CD4-positive, alpha-beta T cell treated with Interleukin-4 for 4 hours (primary cell): ENCODE results near the gene GJB3.
"Not testable (repeated sequence)": the region's sequence is repeated elsewhere in the genome, so short reads cannot be mapped to it uniquely, and the experiment has no call there.

Experiments used
- DNase-seq: peaks from one replicate; pipeline ENCODE4 v3.0.0-alpha.2; 2020

The GJB3 gene

DNA sequence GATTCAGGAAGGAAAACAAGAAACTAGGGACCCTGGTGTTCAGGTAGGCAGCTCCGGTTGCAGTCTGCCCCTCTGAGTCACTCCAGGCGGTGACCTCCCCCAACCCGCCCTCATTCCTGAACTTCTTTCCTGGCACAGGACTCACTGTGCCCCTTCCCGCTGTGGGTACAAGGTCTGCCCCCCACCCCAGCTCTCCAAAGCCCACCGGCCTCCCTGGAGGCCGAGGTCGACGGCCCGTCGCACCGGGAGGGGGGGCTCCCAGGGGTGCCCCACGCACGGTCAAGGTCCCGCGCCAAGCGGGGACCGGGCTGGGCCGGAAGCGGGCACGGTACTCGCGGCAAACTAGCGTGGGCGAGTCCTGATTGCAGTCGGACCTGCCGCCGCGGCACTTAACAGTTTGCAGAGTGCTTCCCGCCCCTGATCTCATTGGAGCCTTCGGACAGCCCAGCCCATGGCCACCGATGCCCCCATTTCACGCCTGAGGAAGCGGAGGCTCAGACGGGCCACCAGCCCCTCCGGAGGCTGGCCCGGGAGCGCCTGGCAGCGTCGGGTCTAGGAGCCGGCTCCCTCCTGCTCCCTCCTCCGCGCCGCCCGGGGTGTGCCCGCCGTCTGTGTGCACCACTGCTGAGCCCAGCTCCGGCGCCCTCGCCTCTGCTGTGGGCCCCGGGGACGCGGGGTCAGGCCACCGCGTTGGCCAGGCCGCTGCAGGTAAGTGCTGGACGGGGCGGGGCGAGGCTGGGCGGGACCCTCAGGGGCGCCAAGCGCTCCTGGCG, at the start of gene GJB3:
TSS of gene GJB3 (plus strand) at position 144 of the 773 bp plus-strand sequence. CDS start 3,549 bp downstream, outside the sequence.
- DNase-seq, result no peak

DNA sequence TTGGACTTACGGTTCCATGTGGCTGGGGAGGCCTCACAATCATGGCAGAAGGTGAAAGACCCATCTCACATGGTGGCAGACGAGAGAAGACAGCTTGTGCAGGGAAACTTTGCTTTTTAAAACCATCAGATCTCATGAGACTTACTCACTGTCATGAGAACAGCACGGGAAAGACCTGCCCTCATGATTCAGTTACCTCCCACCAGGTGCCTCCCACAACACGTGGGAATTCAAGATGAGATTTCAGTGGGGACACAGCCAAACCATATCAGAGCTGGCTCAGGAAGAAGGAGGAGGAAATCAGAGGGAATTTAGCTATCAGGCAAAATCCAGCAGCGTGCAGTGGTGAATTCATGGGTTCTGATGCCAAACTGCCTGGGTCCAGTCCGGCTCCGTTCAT, 48.2 kb upstream of the GJB3 start:
- DNase-seq, result not testable (repeated sequence)

DNA sequence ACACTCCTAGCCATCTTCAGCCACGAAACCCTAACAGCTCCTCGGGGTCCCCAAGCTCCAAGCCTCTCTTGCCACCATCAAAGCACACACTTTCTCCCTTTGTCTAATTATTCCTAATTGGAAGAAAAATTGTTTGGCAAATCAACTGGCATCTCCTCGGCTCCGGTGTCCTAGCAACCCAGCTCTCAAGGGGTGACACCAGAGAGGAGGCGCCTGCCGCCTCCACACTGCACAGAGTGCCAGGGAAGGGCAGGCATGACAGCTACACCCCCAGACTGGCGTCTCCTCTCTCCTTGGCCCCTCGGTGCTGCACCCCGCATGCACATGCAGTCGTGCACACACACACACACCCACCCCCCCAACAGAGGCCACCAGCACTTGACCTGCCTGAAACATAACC, 44.3 kb upstream of the GJB3 start:
- no peak for DNase-seq

DNA sequence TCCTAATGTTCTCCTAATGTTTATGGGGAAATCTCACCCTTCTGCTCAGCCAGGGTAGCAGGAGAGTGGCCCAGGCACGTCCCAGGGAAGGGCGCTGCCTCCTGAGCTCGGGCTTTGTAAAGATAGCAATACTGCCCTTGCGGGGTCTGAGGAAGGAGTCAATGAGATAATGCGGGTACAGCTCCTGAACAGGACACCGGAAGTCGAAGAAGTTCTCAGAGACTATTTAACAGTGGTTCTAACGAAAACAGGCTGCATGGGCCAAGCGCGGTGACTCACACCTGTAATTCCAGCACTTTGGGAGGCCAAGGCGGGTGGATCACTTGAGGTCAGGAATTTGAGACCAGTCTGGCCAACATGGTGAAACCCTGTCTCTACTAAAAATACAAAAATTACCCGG, 43.8 kb upstream of the GJB3 start:
- DNase-seq, result not testable (repeated sequence)

DNA sequence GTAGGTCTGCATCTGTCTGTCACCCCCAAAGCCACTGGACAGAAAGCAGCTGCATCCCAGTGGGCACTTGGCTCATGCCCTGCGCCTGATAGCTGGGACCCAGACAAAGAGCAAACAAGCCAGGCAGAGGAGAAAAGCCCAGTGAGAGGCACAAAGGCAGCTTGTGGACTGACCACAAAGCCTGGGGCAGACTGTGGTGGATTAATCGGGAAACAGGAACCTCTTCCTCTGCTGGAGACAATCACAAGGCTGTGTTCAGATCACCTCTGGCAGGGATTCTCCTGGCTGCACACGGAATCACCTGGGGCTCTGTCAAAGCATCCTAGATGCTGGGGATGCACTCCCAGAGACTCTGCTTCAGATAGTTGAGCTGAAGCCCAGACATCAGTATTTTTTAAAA, 41.4 kb upstream of the GJB3 start:
- no peak for DNase-seq

DNA sequence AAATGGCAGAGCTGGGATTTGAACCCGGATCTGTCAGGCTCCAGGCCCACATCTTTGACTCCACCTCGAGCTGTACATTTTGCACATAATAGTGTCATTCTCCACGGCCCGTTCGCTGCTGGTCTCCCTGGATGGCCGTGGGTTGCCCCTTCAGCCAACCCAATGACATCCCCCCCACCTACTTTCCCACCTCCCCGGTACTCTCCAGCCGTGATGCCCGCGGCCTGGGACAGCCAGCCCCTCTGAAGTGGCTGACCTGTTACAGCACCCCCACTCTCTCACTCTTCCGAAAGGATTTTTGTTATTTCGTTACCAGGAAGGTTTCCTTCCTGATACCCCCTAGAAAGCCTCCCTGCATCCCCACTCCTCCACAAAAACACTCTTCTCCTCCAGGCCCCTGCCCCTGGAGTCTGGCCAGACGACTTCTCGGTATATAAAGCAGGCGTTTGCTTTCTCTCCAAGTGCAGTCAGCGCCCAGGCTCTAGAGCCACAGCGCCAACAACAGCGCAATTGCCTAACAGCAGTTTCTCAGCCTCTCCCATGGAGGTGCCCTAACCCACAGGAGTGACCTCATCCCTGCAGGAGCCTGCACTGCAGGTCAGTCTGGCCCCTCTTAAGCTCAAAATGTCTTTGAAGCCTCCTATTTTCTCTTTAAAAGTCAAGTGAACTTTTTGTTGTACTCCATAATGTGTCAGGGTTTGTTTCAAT, 40.7 kb upstream of the GJB3 start:
- no peak for DNase-seq

DNA sequence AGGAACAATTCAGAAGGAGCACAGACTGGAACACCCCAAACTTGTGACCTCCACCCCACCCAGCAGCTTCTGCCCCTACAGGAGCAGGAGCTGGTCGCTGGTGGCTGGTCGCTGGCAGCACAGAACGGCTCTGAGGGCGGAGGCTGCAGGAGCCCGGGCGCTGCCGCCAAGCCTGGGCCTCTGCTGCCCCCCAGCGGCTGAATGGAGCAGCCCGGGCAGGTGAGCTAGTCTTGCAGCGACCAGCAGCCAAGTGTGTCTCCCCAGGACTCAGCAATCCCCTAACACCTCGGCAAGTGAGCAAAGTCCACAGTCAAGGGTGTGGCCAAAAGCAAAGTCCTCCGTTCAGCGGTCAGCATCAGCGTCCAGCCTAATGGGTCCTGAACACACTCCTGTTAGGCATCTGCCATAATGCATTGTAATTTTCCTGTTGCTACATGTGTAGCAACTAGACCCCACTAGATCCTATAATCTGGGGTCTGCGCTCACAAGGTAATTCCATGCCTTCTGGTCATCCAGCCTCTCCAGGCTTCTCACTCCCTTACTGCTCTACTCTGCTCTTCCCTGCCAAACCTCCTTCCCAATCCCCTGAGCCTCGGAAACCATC, 38.2 kb upstream of the GJB3 start:
- DNase-seq, result peak; percentile 50

DNA sequence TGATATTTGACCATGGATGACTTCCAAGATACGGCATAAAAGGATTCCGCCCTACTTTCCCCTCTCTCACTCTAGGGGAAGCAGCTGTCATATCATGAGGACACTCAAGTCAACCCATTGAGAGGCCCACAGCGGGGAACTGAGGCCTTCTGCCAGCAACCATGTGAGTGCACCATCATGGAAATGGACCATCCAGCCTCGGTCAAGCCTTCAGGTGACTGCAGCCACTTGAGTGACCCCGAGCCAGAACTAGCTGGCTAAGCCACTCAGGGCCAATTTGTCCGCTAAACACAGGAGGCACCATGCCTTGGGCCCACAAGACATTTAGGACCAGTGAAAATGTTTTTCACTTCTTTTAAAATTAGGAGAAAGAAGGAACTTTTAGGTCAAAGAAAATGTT, 37.2 kb upstream of the GJB3 start:
- no peak for DNase-seq

DNA sequence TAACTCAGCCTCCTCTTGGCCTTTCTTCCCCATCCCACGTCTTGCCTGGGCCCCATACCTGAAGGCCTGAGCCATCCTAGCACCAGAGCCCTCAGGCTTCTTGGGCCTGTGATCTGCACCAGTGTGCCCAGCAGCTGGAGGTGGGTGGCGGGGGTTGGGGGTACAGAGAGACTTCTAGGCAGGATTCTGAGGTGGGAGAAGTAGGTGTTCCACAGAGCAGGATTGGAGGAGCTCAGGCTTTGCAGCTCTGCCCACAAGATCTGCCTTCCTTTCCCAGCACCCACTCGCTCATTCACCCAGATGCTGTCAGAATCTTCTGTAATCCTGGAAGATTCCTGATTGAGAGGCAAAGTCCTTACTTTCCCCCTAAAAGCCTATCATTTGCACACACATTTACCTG, 36.2 kb upstream of the GJB3 start:
- no peak for DNase-seq

DNA sequence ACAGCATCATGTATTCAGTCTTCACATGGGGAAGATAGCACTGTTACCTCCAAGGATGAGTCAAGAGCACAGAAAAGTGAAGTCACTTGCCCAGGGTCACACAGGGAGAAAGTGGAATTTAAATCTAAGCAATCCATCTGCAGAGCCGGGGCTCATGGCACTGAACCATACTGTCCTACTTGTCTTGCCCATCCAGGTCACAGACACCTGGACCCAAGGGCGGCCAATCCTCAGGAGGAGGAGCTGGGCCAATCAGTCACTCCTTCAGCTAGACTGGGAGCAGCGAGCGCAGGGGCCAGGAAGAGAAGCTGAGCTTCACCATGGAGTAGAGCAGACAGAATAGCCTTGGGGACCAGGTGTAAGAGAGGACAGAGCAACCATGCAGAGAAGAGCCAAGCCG, 35.3 kb upstream of the GJB3 start:
- no peak for DNase-seq

DNA sequence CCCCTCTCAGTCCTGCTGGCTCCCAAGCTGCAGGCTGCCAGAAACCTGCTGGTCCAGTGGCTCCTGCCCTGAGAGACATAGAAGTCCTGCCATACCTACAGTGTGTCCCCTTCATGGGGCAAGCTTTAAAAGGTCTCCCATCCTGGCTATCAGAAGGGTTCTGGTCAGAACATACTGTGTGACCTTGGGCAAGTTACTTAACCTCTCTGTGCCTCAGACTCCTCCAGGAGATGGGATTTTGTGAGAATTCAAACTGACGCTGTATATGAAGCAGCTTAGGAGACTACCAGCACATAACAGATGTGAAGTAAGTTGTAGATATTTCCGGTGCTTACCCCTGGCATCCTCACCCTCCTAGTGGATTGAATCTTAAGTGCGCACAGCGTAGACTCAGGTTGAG, 34.9 kb upstream of the GJB3 start:
- no peak for DNase-seq

DNA sequence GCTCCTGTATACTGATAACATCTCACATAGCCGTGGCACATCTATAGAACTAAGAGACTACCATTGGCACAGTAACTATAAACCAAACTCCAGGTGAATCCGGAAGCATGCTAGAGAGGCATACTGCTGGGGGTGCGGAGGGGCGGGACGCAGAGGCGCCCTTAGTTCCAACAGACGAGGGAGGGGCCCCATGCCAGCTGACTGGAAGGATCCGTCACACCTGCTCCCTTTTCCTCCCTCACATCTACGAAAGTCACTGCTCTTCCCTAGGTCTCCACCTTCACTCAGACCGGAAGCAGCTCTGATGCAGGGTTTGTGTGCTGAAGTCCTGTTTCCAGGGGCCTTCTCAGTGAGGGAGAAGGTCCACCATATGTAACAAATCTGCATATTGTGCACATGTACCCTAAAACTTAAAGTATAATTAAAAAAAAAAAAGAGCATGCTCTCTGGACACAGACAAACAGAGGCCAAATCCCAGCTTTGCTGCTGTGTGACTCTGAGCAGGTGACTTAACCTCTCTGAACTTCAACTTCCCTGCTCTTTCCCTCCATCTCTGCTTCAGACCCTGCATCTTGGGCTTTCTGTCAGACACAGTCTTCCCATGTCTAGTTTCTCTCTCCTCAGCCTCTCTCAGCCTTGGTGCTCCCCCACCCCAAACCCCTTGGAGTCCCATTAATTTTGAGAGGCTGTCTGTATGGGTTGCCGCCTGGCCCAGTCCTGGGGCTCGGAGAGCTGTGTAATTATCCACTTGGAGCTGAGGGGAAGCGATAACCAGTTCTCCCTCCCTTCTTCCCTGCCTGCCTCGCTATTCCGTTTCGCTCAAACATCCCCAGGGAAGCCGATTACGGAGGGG, 34.0 kb upstream of the GJB3 start:
- DNase-seq, result no peak

DNA sequence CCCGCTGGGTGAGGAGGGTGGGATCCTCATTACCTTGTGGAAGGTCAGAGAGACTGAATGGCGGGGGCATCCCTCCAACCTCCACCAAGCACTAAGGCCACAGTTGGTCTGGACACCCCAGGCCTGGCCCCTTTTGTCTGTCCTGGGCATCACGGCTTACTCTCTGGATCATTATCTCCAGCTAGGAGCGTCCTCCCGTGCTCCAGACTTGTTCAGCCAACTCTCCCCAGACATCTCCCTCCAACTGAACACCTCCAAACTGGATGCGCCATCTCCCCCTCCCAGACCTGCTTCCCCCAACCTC, 33.4 kb upstream of the GJB3 start:
- no peak for DNase-seq

DNA sequence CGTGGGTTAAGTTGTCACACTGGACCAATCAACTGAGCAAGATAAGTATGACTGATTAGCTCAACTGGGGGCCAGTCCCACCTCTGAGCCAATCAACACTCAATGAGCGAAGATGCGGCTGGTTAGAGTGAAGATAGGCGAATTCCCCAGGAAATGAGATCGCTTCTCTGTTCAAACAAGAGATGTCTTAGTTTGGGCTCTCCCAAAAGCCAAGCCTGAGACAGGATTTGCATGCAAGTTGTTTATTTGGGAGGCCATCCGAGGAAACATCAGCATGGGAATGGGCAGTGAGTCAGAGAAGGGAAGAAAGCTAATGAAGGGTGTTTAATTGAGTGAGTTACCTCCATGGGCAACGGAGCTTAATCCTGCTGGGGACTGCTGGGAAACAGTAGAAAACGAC, 31.0 kb upstream of the GJB3 start:
- DNase-seq, result no peak

DNA sequence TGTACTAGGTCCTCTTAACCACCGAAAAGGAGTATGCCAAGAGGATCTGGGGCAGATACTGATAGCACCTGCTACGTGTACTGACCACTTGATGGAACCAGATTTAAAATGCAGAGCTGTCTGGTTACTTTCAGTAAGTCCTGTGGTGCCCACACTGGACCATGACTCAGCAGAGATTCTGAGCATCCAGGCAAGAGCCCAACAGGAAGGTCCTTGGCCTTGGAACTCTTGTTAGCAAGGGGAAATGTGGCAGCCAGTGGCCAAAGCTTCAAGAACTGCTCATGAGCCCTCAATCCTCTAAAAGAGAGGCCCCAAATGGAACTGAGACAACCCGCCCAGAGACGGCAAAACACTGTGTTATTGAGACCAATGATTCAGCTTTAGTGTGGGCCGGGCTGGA, 30.4 kb upstream of the GJB3 start:
- DNase-seq, result no peak

DNA sequence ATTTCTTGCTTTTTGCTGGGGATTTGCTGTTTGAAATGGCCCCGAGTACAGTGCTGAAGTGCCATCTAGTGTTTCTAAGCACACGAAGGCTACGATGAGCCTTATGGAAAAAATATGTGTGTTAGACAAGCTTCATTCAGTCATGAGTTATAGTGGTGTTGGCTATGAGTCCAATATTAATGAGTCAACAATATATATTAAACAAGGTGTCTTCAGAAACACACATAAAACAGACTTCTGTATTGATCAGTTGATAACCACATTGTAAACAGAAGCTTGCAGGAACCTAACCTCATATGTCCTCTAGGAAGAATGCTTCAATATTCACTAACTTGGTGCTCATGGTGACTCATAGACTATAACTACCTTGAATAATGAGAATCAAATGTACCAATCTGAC, 27.9 kb upstream of the GJB3 start:
- no peak for DNase-seq

DNA sequence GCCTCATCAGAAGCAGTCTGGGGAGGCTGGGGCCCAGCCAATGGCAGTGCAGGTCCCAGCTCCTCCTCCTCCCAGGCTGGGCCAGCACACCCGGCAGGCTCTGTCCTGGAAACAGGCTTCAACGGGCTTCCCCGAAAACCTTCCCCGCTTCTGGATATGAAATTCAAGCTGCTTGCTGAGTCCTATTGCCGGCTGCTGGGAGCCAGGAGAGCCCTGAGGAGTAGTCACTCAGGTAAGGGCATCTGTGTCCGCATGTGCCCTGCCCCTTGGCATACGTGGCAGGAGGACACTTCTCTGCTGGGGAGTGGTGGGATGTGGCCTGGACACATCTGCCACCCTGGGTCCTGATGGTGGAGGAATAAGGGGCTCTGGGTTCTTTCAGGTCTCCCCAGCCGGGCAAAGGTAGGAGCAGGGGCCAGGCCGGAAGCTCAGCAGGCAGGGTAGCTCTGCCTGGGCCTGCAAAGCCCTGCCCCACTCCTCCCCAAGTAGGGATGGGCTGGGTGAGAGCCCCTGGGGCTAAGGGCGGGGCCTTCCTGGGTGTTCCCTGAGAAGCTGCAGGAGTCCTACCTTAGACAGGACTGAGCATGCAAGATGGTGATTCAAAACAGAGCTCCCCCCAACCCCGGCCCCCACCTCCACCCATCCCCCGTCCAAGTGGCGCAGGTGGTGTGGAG, 25.9 kb upstream of the GJB3 start, which contains the start of gene GJB5:
TSS of gene GJB5 (plus strand) at position 84 of the 674 bp plus-strand sequence. CDS start 2,284 bp downstream, outside the sequence.
- no peak for DNase-seq

DNA sequence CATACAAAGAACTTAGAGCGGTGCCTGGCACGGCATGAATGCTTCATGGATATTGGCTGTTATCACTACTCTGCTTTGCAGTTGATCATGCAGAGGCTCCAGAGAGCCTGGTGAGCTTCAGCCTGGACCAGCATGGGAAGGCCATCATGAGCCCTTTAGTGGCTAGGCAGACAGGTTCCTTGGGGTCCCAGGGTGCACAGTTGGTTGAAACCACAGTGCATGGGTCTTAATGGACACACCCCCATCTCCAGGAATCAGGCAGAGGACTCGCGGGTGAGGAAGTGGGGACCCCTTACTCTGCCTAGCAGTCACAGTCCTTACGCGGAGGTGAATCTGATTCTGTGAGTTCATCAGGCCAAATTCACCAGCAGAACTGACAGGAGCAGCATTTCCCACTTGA, 25.1 kb upstream of the GJB3 start:
- no peak for DNase-seq

DNA sequence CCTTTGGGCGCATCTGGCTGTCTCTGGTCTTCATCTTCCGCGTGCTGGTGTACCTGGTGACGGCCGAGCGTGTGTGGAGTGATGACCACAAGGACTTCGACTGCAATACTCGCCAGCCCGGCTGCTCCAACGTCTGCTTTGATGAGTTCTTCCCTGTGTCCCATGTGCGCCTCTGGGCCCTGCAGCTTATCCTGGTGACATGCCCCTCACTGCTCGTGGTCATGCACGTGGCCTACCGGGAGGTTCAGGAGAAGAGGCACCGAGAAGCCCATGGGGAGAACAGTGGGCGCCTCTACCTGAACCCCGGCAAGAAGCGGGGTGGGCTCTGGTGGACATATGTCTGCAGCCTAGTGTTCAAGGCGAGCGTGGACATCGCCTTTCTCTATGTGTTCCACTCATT, 23.6 kb upstream of the GJB3 start:
- DNase-seq, result no peak

DNA sequence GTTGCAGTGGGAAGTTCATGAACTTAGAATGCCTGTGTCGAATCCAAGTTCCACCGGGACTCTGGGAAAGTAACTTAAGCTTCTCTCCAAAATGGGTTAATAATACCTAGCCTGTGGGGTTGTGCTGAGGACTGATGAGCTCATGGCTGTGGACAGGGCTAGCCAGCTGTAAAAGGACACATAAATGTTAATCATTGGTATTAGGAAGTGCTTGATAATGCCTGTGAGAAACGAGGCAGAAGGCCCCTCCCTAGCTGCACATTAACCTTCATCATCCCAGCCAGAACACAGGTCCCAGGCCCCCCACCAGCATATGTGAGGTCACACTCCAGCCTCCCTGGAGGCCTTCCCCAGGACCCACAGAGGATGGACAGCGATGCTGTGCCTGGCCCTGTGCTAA, 22.3 kb upstream of the GJB3 start:
- no peak for DNase-seq

DNA sequence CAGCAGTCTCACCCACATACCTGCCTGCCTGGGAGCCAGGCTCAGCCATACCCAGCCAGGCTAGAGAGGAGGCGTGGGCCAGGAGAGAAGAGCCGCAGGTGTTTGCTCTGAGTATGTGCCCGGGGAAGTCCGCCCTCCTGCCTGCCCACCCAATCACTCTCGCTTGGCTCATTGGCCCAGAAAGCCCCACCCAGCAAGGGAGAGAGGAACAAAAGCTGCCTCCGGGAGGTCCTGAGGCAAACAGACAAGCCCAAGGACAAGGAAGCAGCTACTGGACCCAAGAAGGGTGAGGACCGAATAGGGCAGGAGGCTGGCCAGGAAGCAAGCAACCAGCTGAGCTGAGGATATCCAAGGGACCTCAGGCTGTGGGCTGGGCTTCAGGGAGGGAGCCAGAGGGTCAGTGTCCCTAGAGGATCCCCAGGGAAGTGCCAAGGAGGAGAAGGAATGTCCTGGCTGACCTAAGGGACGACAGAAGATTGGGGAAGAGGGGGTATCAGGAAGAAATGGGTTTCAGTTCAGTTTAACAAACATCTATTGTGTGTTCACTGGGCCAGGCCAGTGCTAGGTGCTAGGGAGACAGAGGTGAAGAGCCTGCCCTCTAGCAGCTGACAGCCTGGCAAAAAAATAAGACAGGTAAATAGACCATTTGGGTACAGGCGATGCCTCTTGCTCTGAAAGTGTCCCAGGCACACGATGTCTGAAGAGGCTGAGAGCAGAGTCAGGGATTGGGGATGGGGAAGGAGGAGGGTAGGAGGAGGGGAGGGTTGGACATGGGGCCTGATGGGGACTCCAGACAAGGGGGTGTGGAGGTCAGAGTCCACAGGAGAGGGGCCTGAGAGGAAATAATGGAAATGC, 21.3 kb upstream of the GJB3 start, which contains the start of gene GJB4:
TSS of gene GJB4 (plus strand) at position 238 of the 855 bp plus-strand sequence. CDS start 1,515 bp downstream, outside the sequence.
- no peak for DNase-seq
